HepG2 (cell line): ENCODE data around the gene YY1. TPM values are rescaled to one million over a fixed set of nuclear protein-coding genes. Genes with fewer than 3 reads are reported as not detected.
A peak's percentile ranks its signal among the peaks of the same experiment; 100 is the strongest.

Source experiments
- ATF6 ChIP-seq: sonication (generic); formaldehyde crosslinking; conservative IDR thresholded peaks from 2 replicates; pipeline ENCODE4 v1.4.0; 2020; ENCODE audit warnings: missing genetic modification reagents
- BCLAF1 ChIP-seq: fragments of 450-650 bp; IDR thresholded peaks from 2 replicates; pipeline ENCODE4 v1.6.1; 2017; ENCODE audit warnings: mild to moderate bottlenecking
- CAMTA2 ChIP-seq: sonication (generic); formaldehyde crosslinking; IDR thresholded peaks from 2 replicates; pipeline ENCODE4 v1.4.0; 2020; ENCODE audit warnings: mild to moderate bottlenecking, missing genetic modification reagents, borderline replicate concordance
- CSRNP2 ChIP-seq: sonication (generic); formaldehyde crosslinking; conservative IDR thresholded peaks from 2 replicates; pipeline ENCODE4 v1.8.0; 2022; ENCODE audit warnings: low read depth, missing genetic modification reagents
- GATAD1 ChIP-seq: IDR thresholded peaks from 2 replicates; pipeline ENCODE4 v1.6.1; 2016; ENCODE audit warnings: missing genetic modification reagents, missing compliant biosample characterization
- MTF1 ChIP-seq: sonication (generic); formaldehyde crosslinking; IDR thresholded peaks from 2 replicates; pipeline ENCODE4 v1.5.0; 2020; ENCODE audit warnings: missing genetic modification reagents
- MXI1 ChIP-seq: IDR thresholded peaks from 3 replicates; pipeline ENCODE4 v1.6.1; 2012; ENCODE audit warnings: low read depth, low read length, inconsistent platforms, borderline replicate concordance
- NFIB ChIP-seq: sonication (generic); formaldehyde crosslinking; IDR thresholded peaks from 2 replicates; pipeline ENCODE4 v1.9.0; 2021; ENCODE audit warnings: missing genetic modification reagents, mild to moderate bottlenecking, borderline replicate concordance
- PTBP1 ChIP-seq: fragments of 200-400 bp; formaldehyde crosslinking; IDR thresholded peaks from 2 replicates; pipeline ENCODE4 v1.6.1; 2018; ENCODE audit warnings: low read length, low read depth; ENCODE audit not compliant: poor library complexity, severe bottlenecking
- SMC3 ChIP-seq: IDR thresholded peaks from 2 replicates; pipeline ENCODE4 v1.6.1; 2011; ENCODE audit warnings: low read length, improper control_type of control experiment
- U2AF2 ChIP-seq: fragments of 200-400 bp; formaldehyde crosslinking; IDR thresholded peaks from 2 replicates; pipeline ENCODE4 v1.6.1; 2017; ENCODE audit warnings: low read depth, mild to moderate bottlenecking, low read length
- YEATS2 ChIP-seq: sonication (generic); formaldehyde crosslinking; IDR thresholded peaks from 2 replicates; pipeline ENCODE4 v1.4.0; 2020; ENCODE audit warnings: missing genetic modification reagents, borderline replicate concordance
- ZBTB14 ChIP-seq: sonication (generic); formaldehyde crosslinking; IDR thresholded peaks from 2 replicates; pipeline ENCODE4 v1.4.0; 2020; ENCODE audit warnings: missing genetic modification reagents
- ZMAT3 ChIP-seq: sonication (generic); formaldehyde crosslinking; conservative IDR thresholded peaks from 2 replicates; pipeline ENCODE4 v1.7.0; 2021; ENCODE audit warnings: missing genetic modification reagents
- ZNF160 ChIP-seq: sonication (generic); formaldehyde crosslinking; IDR thresholded peaks from 2 replicates; pipeline ENCODE4 v1.8.0; 2022; ENCODE audit warnings: mild to moderate bottlenecking, inconsistent platforms, missing genetic modification reagents
- ZNF256 ChIP-seq: sonication (generic); formaldehyde crosslinking; conservative IDR thresholded peaks from 2 replicates; pipeline ENCODE4 v1.4.0; 2020; ENCODE audit warnings: missing genetic modification reagents
- ZNF3 ChIP-seq: IDR thresholded peaks from 2 replicates; pipeline ENCODE4 v1.7.0; 2017; ENCODE audit warnings: inconsistent platforms
- polyA plus RNA-seq, 8 experiments: library from polyadenylated mRNA; depleted of rRNA in 3 of 8; stranded (reverse) in 7 of 8; unstranded in 1 of 8; fragments of >200 nt; fragmentation: Illumina TruSeq in 4 of 8; extraction: Trizol in 4 of 8; gene quantifications; 2 replicates each; pipeline versions ENCODE4 v1.2.1 to v1.2.3, GENCODE V29; 2011 to 2016; ENCODE audit warnings: low read depth in 4 of 8, missing spikeins in 1 of 8, mixed read lengths in 1 of 8; ENCODE audit not compliant: insufficient read depth in 1 of 8
- total RNA-seq, 5 experiments: library from RNA; depleted of rRNA; stranded (reverse); fragments of >200 nt; fragmentation: Illumina TruSeq; extraction: Trizol; gene quantifications; 2 replicates each; pipeline ENCODE4 v1.2.3, GENCODE V29; 2016; ENCODE audit warnings: low read depth in 1 of 5
- TF ChIP-seq, protein P1 (sequence below): sonication (generic); formaldehyde crosslinking; IDR thresholded peaks from 2 replicates; pipeline ENCODE4 v1.5.0; 2020; ENCODE audit warnings: missing genetic modification reagents, mild to moderate bottlenecking, borderline replicate concordance
- TF ChIP-seq, protein P2 (sequence below): sonication (generic); formaldehyde crosslinking; IDR thresholded peaks from 2 replicates; pipeline ENCODE4 v1.8.1; 2023; ENCODE audit warnings: missing genetic modification reagents, inconsistent platforms, borderline replicate concordance
- TF ChIP-seq, protein P3 (sequence below): IDR thresholded peaks from 2 replicates; pipeline ENCODE4 v1.6.1; 2012; ENCODE audit warnings: inconsistent platforms

Gene YY1
- total and polyA plus RNA-seq, 2 of the 13 experiments (the other 11 are each of a cell fraction or from before 2014, with no cell fraction given), result 29.4 to 68.1 TPM

DNA sequence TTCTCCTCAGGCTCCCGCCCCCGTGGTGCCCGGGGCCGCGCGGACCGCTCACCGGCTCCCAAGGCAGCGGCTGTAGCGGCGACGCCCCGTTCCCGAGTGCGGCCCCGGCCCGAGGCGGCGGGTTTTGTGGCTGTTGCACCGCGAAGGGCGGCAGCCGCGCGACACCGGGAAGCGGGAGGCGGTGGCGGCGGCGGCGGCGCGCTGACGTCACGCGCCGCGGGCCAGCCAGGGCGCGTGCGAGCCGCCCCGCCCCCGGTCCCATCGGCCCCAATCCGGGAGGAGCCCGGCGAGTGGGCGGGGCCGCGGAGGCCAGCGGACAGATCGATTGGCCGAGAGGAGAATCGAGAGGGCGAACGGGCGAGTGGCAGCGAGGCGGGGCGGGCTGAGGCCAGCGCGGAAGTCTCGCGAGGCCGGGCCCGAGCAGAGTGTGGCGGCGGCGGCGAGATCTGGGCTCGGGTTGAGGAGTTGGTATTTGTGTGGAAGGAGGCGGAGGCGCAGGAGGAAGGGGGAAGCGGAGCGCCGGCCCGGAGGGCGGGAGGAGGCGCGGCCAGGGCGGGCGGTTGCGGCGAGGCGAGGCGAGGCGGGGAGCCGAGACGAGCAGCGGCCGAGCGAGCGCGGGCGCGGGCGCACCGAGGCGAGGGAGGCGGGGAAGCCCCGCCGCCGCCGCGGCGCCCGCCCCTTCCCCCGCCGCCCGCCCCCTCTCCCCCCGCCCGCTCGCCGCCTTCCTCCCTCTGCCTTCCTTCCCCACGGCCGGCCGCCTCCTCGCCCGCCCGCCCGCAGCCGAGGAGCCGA lies at the start of gene YY1 (continued):
- TF ChIP-seq ZNF160, result no peak
- peak; percentile 77 for TF ChIP-seq GATAD1 (CRISPR knock-in tag)
- TF ChIP-seq ATF6 (CRISPR knock-in tag), result no peak
- TF ChIP-seq, protein P1, sequence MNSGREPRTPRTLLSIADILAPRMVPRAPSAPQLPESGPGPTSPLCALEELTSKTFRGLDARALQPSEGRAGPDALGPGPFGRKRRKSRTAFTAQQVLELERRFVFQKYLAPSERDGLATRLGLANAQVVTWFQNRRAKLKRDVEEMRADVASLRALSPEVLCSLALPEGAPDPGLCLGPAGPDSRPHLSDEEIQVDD (CRISPR knock-in tag), result no peak
- TF ChIP-seq, protein P2, sequence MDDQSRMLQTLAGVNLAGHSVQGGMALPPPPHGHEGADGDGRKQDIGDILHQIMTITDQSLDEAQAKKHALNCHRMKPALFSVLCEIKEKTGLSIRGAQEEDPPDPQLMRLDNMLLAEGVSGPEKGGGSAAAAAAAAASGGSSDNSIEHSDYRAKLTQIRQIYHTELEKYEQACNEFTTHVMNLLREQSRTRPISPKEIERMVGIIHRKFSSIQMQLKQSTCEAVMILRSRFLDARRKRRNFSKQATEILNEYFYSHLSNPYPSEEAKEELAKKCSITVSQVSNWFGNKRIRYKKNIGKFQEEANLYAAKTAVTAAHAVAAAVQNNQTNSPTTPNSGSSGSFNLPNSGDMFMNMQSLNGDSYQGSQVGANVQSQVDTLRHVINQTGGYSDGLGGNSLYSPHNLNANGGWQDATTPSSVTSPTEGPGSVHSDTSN (CRISPR knock-in tag), result no peak
- no peak for TF ChIP-seq ZNF3 (CRISPR knock-in tag)
- no peak for TF ChIP-seq NFIB (CRISPR knock-in tag)
- no peak for TF ChIP-seq CAMTA2 (CRISPR knock-in tag)
- no peak; the same call in 1 of the 2 replicates for TF ChIP-seq YEATS2 (CRISPR knock-in tag)
- no peak for TF ChIP-seq MTF1 (CRISPR knock-in tag)
- TF ChIP-seq CSRNP2 (CRISPR knock-in tag), result no peak
- no peak for TF ChIP-seq PTBP1
- TF ChIP-seq SMC3, result no peak
- no peak for TF ChIP-seq ZNF256 (CRISPR knock-in tag)
- no peak for TF ChIP-seq BCLAF1
- no peak for TF ChIP-seq U2AF2
- TF ChIP-seq ZMAT3 (CRISPR knock-in tag), result 0 out of 2 replicates have a peak, but pooled peaks have one; percentile 3
- peak; percentile 46; the same call in 2 of the 3 replicates for TF ChIP-seq MXI1
- TF ChIP-seq, protein P3, sequence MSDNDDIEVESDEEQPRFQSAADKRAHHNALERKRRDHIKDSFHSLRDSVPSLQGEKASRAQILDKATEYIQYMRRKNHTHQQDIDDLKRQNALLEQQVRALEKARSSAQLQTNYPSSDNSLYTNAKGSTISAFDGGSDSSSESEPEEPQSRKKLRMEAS, result peak; percentile 47; the same call in 1 of the 2 replicates
- TF ChIP-seq ZBTB14 (CRISPR knock-in tag), result no peak; the same call in 1 of the 2 replicates
